Lower lobe of right lung (tissue), 2 donors: Measurements from ENCODE around the gene VIP. TPM values are rescaled to one million over a fixed set of nuclear protein-coding genes. Genes with fewer than 3 reads are reported as not detected.

Experiments
- ATAC-seq, 2 donors: fragments of 200-7000 bp; cut with Tn5 transposase; one replicate each; pipeline ENCODE4 v1.9.1; 2020 to 2022; ENCODE audit warnings: mild to moderate bottlenecking in 2 of 2, moderate library complexity in 2 of 2
- DNase-seq: peaks from one replicate; pipeline ENCODE4 v3.0.0-alpha.2; 2020
- H3K27ac ChIP-seq: fragments of 200-600 bp; one replicate; pipeline ENCODE4 v1.8.0; 2022
- H3K27me3 ChIP-seq: fragments of 200-600 bp; one replicate; pipeline ENCODE4 v1.8.0; 2022; ENCODE audit warnings: low read depth
- H3K36me3 ChIP-seq: fragments of 200-600 bp; one replicate; pipeline ENCODE4 v1.8.0; 2022; ENCODE audit warnings: mild to moderate bottlenecking
- H3K4me1 ChIP-seq: fragments of 200-600 bp; one replicate; pipeline ENCODE4 v1.8.0; 2022
- H3K4me3 ChIP-seq: fragments of 200-600 bp; one replicate; pipeline ENCODE4 v1.8.0; 2022; ENCODE audit warnings: mild to moderate bottlenecking
- H3K9me3 ChIP-seq: fragments of 200-600 bp; one replicate; pipeline ENCODE4 v1.8.0; 2022
- intact Hi-C: fragments of 100-400 bp; cut with DNase I; formaldehyde crosslinking; loops from one replicate; pipeline ENCODE4 v1.11.0; 2022
- total RNA-seq: library from RNA; stranded (reverse); fragmentation: NEBNext Ultra II Directional; extraction: Animal tissue kit (Norgen Biotek cat#: 25700); gene quantifications from one replicate; pipeline ENCODE4 v1.2.1, GENCODE V29; 2021
- TF ChIP-seq, protein P1 (sequence below): fragments of 200-600 bp; IDR thresholded peaks from one replicate; pipeline ENCODE4 v1.8.0; 2022; ENCODE audit warnings: antibody characterized with exemption, mild to moderate bottlenecking
- donor health status: DM: no; HTN: yes; CAD: no; lungs with severe emphysema.

VIP gene
- total RNA-seq, 1 donor from 2014 or later, result 1.5 TPM

- Histone ChIP-seq H3K27ac (no peak overlapping the region), H3K4me1 (no peaks in the 10 kb centered on the region), H3K27me3 (no peaks in the 10 kb centered on the region), H3K4me3 (no peak overlapping the region), H3K9me3 (no peaks in the 10 kb centered on the region), H3K36me3 (no peaks in the 10 kb centered on the region)
- TF ChIP-seq, protein P1, sequence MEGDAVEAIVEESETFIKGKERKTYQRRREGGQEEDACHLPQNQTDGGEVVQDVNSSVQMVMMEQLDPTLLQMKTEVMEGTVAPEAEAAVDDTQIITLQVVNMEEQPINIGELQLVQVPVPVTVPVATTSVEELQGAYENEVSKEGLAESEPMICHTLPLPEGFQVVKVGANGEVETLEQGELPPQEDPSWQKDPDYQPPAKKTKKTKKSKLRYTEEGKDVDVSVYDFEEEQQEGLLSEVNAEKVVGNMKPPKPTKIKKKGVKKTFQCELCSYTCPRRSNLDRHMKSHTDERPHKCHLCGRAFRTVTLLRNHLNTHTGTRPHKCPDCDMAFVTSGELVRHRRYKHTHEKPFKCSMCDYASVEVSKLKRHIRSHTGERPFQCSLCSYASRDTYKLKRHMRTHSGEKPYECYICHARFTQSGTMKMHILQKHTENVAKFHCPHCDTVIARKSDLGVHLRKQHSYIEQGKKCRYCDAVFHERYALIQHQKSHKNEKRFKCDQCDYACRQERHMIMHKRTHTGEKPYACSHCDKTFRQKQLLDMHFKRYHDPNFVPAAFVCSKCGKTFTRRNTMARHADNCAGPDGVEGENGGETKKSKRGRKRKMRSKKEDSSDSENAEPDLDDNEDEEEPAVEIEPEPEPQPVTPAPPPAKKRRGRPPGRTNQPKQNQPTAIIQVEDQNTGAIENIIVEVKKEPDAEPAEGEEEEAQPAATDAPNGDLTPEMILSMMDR, result no peak
- DNase-seq, result no peak
- intact Hi-C loops, result no loop called here
- no peak for ATAC-seq
Measured at GRCh38 chr6:152736687-152737273, 13.8 kb upstream of the VIP start.

- TF ChIP-seq, protein P1, result no peak
- no peaks in the 10 kb centered on the region for H3K4me1 ChIP-seq
- ATAC-seq (no peak), DNase-seq (no peak)
- no peaks in the 10 kb centered on the region for H3K36me3 ChIP-seq
- H3K9me3 ChIP-seq, result no peaks in the 10 kb centered on the region
- H3K27ac ChIP-seq, result no peak overlapping the region
- intact Hi-C loops, result no loop called here
- H3K4me3 ChIP-seq, result no peak overlapping the region
- no peaks in the 10 kb centered on the region for H3K27me3 ChIP-seq
Measured at GRCh38 chr6:152745509-152746171, 5.0 kb upstream of the VIP start.

- Histone ChIP-seq H3K4me1 (no peaks in the 10 kb centered on the region), H3K9me3 (no peaks in the 10 kb centered on the region), H3K4me3 (no peak overlapping the region), H3K36me3 (no peaks in the 10 kb centered on the region), H3K27me3 (no peaks in the 10 kb centered on the region), H3K27ac (no peak overlapping the region)
- ATAC-seq (no peak), DNase-seq (no peak)
- TF ChIP-seq, protein P1, result no peak
- intact Hi-C loops, result no loop called here
Measured at GRCh38 chr6:152746172-152746553, 4.4 kb upstream of the VIP start.

DNA sequence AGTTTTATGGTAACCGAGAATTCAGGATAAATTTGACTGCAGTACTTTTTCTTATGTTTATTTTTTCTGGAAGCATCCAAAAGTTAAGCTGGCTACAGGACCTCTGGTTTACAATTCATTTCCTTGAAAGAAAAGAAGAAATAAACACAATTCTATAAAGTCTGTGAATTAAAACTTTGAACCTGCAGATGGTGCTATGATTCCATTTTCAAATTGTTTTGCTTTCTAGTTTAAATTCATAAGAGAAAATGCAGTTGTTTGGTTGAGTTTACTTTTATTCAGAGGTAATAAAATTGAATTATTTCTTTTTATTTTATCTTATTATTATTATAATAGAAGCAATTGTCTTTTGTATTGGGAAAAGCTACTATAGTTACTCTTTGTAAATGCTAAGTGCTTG lies 1.8 kb upstream of the VIP start:
- ATAC-seq (no peak), DNase-seq (no peak)
- Histone ChIP-seq H3K36me3 (no peaks in the 10 kb centered on the region), H3K27ac (no peak overlapping the region), H3K4me1 (no peaks in the 10 kb centered on the region), H3K9me3 (no peaks in the 10 kb centered on the region), H3K4me3 (no peak overlapping the region), H3K27me3 (no peaks in the 10 kb centered on the region)
- TF ChIP-seq, protein P1, result no peak
- intact Hi-C loops, result no loop called here

GRCh38 chr6:152749336-152749735 lies 1.3 kb upstream of the VIP start:
- ATAC-seq, result no peak
- no peak for DNase-seq
- H3K27me3 ChIP-seq, result no peaks in the 10 kb centered on the region
- no peak overlapping the region for H3K27ac ChIP-seq
- H3K9me3 ChIP-seq, result no peaks in the 10 kb centered on the region
- H3K36me3 ChIP-seq, result no peaks in the 10 kb centered on the region
- TF ChIP-seq, protein P1, result no peak
- intact Hi-C loops, result no loop called here
- H3K4me1 ChIP-seq, result no peaks in the 10 kb centered on the region
- no peak overlapping the region for H3K4me3 ChIP-seq
